NOMO-1 (cell line): Measurements from ENCODE around the gene CCDC13.

Experiments used
- DNase-seq, 2 experiments: peaks; one replicate each; lab custom pipeline; 2025; ENCODE audit not compliant: unreplicated experiment in 2 of 2; lab: John Stamatoyannopoulos, UW

The CCDC13 gene

GRCh38 chr3:42735615-42736014 is 37.4 kb downstream of the CCDC13 start:
- no peak for DNase-seq

GRCh38 chr3:42735019-42735418 is 38.0 kb downstream of the CCDC13 start:
- no peak for DNase-seq

GRCh38 chr3:42734263-42734860 is 38.7 kb downstream of the CCDC13 start:
- DNase-seq, result no peak

- DNase-seq, result no peak
Measured at GRCh38 chr3:42733501-42734262, 39.4 kb downstream of the CCDC13 start.

DNA sequence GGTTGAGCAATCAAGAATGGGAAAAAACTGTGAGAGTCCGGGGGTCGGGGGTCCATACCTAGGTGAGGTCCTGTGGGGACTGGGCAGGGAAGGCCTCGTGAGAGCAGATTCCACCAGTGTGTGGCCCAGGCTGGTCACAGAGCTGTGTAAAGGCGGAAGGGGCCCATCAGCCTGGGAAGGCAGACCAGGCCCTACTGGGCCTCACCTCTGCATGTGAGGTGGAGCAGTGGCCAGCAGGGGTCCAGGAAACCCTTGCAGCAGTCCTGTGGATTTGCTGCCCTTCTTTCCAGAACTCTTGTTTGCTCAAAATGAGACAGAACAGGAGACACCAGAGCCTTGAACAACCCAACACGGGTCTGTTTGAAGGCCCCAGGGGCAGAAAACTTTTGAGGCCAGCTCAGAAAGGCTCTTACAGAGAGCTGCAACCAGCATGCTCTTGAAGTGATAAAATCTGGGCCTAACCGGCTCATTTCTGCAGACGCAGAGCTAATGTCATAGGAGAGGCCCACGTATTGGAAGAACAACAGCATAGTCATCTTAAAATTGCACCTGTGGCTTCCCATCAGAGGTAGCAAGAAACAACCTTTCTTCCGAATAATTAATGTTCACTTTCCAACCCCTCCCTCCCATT is 40.1 kb downstream of the CCDC13 start:
- no peak for DNase-seq

- DNase-seq, result no peak
Measured at GRCh38 chr3:42732196-42732828, 40.7 kb downstream of the CCDC13 start.

GRCh38 chr3:42731476-42732195 is 41.4 kb downstream of the CCDC13 start:
- no peak for DNase-seq

DNA sequence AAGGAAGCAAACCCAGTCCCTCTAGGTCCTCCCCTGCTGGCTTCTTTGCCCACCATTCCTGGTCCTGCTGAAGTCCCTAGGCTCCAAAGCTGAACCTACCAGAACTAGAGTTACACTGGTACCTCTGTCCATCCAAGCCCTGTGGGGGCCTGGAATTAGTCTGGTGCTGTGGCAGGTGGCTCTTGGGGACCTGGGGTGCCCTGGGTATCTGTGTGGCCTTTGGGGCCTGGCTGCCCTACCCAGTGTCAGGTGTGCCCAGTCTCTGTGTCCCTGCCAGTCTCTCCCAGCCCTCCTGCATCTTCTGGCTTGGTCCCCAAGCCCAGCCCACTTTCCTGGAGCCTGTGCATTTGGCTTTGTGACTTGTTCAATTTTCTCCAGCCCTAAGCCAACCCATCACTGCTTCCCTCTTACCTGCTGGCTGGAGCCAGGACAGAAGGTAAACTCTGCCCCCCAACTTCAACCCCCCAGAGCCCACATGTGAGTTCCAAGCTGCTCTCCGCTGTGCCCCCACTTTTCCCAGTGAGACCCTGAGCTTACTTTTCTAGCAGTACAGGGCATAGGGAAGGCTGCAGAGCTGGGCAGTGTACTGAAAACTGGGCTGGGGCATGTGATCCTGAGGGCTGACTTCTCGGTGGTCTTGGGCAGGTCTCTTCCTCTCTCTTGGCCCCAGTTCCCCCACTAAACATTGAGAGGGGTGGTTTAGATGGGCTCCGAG is 42.2 kb downstream of the CCDC13 start:
- DNase-seq, result no peak

DNA sequence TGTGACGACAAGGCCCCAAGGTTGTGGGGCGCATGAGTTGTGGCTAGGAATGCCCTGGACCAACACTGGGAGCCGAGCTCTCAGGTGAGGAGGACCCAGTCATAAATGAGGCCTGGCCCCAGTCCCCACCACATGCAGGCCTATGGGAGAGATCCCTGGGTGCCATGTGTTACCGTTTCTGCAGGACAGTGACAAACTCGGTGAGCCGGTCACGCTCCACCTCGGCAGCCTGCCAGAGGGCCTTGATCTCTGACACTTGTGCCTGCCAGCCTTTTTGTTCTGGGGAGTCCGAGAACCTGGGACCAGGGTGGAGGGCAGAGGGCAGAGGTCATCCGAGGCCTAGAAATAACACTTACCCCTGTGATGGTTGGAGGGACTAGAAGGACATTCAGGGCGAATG is 42.8 kb downstream of the CCDC13 start:
- no peak for DNase-seq

GRCh38 chr3:42729404-42730145 is 43.5 kb downstream of the CCDC13 start:
- DNase-seq, result no peak

DNA sequence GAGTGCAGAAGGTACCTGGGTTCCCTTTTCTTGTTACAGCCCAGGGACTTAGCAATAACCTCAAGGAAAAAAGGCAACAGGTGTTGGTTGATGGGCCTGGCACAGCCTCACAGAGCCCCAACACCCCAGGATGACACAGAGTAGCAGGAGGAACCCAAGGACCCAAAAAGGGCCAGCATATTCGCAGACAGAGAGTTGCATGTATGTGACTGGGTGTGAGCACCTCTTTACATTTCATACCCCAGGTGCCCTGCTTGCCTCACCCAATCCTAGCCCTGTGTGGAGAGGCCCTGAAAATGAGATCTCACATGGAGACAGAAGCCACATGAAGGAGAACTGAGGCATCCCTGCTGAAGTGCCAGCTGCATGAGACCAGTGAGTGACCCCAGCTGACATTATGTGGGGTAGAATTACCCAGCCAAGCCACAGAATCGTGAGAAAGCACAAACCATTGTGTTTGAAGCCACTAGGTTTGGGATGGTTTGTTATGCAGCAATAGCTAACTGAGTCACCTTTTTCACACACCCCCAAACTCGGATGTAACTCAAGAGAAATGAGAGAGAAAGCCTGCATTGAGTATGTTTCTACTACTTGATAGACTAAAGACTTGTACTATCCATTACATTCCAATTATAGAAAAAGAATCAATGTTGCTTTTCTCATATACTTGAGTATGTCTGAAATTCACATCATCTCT is 44.2 kb downstream of the CCDC13 start:
- DNase-seq, result no peak

DNA sequence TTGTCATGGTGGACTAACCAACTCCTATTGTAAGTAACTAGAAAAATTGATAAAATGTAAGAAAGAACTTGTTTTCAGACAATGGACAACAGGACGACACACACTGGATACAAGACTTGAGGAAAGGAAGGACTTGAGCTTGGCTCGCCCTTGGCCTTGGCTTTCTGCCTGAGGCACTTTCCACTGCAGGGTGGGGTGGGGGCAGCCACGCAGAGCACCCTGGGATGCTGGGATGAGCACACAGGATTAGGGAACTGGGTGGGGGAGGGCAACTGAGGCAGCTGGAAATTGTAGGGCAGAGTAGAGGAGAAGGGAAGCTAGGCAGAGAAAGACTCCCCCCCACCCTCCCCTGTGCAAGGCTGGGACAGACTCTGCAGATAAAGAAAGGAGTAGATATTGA is 45.0 kb downstream of the CCDC13 start:
- DNase-seq, result no peak

DNA sequence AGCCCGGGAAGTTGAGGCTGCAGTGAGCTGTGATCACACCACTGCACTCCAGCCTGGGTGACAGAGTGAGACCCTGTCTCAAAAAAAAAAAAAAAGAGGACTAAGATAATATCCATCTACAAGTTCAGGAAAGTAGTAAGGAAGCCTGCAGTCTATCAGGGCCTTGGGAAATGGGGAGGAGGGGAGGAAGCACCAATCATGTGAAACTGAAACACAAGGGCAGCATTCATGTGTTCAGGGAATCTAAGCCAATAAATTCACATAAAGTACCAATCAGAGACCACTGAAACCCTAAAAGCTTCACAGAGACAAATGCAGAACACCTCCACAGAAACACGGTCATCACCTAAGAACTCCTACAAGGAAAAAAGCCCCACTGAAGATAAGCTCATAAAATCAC is 47.6 kb downstream of the CCDC13 start:
- DNase-seq, result no peak

DNA sequence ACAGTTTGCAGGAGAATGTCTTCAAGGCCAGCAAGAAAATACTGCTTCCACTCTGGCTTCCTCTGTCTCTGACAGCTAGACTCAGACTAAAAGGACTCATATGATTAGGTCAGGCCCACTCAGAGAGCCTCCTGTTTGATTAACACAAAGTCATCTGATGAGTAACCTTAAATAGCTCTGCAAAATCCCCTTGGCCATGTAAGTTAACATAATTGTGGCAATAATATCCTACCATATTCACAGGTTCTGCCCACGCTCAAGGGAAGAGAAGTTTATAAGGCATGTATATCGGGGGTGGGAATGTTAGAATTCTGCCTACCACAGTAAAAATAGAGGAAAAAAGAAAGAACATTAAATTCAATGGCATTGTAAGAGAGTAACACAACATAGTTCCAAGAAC is 49.8 kb downstream of the CCDC13 start:
- no peak for DNase-seq
